HUES6 (cell line): ENCODE data around the gene CYBC1.

ENCODE experiments used
- H3K27ac ChIP-seq: 2 replicates; pipeline ENCODE4 v1.7.0; 2013; ENCODE audit warnings: low read depth, mild to moderate bottlenecking, low read length, inconsistent platforms
- H3K27me3 ChIP-seq: 2 replicates; pipeline ENCODE4 v1.6.1; 2013; ENCODE audit warnings: low read length; ENCODE audit not compliant: control insufficient read depth, insufficient read depth
- H3K36me3 ChIP-seq: 2 replicates; pipeline ENCODE4 v1.6.1; 2013; ENCODE audit warnings: low read length; ENCODE audit not compliant: control insufficient read depth, insufficient read depth
- H3K4me1 ChIP-seq: 2 replicates; pipeline ENCODE4 v1.6.1; 2013; ENCODE audit warnings: low read length; ENCODE audit not compliant: control insufficient read depth, insufficient read depth
- H3K4me3 ChIP-seq: 2 replicates; pipeline ENCODE4 v1.5.1; 2013; ENCODE audit warnings: low read depth, low read length
- H3K9ac ChIP-seq: one replicate; pipeline ENCODE4 v1.6.1; 2013; ENCODE audit warnings: mild to moderate bottlenecking, low read length
- H3K9me3 ChIP-seq: 2 replicates; pipeline ENCODE4 v1.6.1; 2013; ENCODE audit warnings: low read depth, low read length; ENCODE audit not compliant: control insufficient read depth, insufficient read depth

CYBC1 gene

GRCh38 chr17:82450357-82451106, at the start of gene CYBC1:
Gene CYBC1, minus strand, starts transcription at chr17:82450752. Its CDS starts 1,498 bp downstream, at chr17:82449254.
- peaks cover 14% of the 10 kb centered on the region; the same call in 1 of the 2 replicates for H3K36me3 ChIP-seq
- peaks cover 13% of the 10 kb centered on the region for H3K9me3 ChIP-seq
- no peaks in the 10 kb centered on the region for H3K27me3 ChIP-seq
- no peaks in the 10 kb centered on the region for H3K4me1 ChIP-seq
- H3K27ac ChIP-seq: peak within 1 kb of the TSS; percentile 61; the same call in 1 of the 2 replicates
- H3K4me3 ChIP-seq: peak within 1 kb of the TSS; percentile 99
- peak within 1 kb of the TSS; percentile 86 for H3K9ac ChIP-seq

GRCh38 chr17:82497483-82498405, 47.2 kb upstream of the CYBC1 start:
- peaks cover 16% of the 10 kb centered on the region; the same call in 1 of the 2 replicates for H3K4me1 ChIP-seq
- H3K9me3 ChIP-seq: no peaks in the 10 kb centered on the region

GRCh38 chr17:82496529-82497434, 46.2 kb upstream of the CYBC1 start:
- Histone ChIP-seq H3K9me3 (no peaks in the 10 kb centered on the region), H3K27me3 (peaks cover 20% of the 10 kb centered on the region), H3K4me1 (peaks cover 16% of the 10 kb centered on the region; the same call in 1 of the 2 replicates), H3K27ac (no peak overlapping the region), H3K9ac (no peak overlapping the region), H3K4me3 (peak overlapping the region; percentile 63), H3K36me3 (no peaks in the 10 kb centered on the region)

More at GRCh38 chr17:82497483-82498405, 47.2 kb upstream of the CYBC1 start:
- Histone ChIP-seq H3K36me3 (no peaks in the 10 kb centered on the region), H3K27ac (no peak overlapping the region), H3K9ac (peak overlapping the region; percentile 69), H3K27me3 (peaks cover 20% of the 10 kb centered on the region), H3K4me3 (peak overlapping the region; percentile 70)

- H3K4me1 ChIP-seq: peaks cover 16% of the 10 kb centered on the region; the same call in 1 of the 2 replicates
- peak overlapping the region; percentile 63; the same call in 1 of the 2 replicates for H3K4me3 ChIP-seq
- H3K36me3 ChIP-seq: no peaks in the 10 kb centered on the region
- no peak overlapping the region for H3K9ac ChIP-seq
- H3K27me3 ChIP-seq: peaks cover 20% of the 10 kb centered on the region
- H3K9me3 ChIP-seq: no peaks in the 10 kb centered on the region
- H3K27ac ChIP-seq: no peak overlapping the region
These were observed 45.4 kb upstream of the CYBC1 start for GRCh38 chr17:82495844-82496528.

- H3K9ac ChIP-seq: peak overlapping the region; percentile 24
- H3K4me3 ChIP-seq: peak overlapping the region; percentile 50
- 0 out of 2 replicates have a peak, but pooled peaks cover under 1% of the 10 kb centered on the region for H3K36me3 ChIP-seq
- H3K9me3 ChIP-seq: no peaks in the 10 kb centered on the region
- peaks cover 20% of the 10 kb centered on the region for H3K27me3 ChIP-seq
- H3K27ac ChIP-seq: no peak overlapping the region
- H3K4me1 ChIP-seq: peaks cover 16% of the 10 kb centered on the region; the same call in 1 of the 2 replicates
These were observed 43.9 kb upstream of the CYBC1 start for GRCh38 chr17:82494236-82495055.

- no peaks in the 10 kb centered on the region for H3K9me3 ChIP-seq
- peak overlapping the region; percentile 6 for H3K9ac ChIP-seq
- H3K4me1 ChIP-seq: peaks cover 16% of the 10 kb centered on the region; the same call in 1 of the 2 replicates
- H3K36me3 ChIP-seq: peaks cover 12% of the 10 kb centered on the region
- H3K27ac ChIP-seq: no peak overlapping the region
- peaks cover 16% of the 10 kb centered on the region for H3K27me3 ChIP-seq
- H3K4me3 ChIP-seq: no peak overlapping the region
These were observed 42.8 kb upstream of the CYBC1 start for GRCh38 chr17:82493226-82493781.

GRCh38 chr17:82492643-82493225, 42.2 kb upstream of the CYBC1 start:
- Histone ChIP-seq H3K27me3 (peaks cover 11% of the 10 kb centered on the region), H3K36me3 (peaks cover 15% of the 10 kb centered on the region), H3K4me1 (peaks cover 16% of the 10 kb centered on the region; the same call in 1 of the 2 replicates), H3K27ac (no peak overlapping the region), H3K9ac (no peak overlapping the region), H3K9me3 (no peaks in the 10 kb centered on the region), H3K4me3 (no peak overlapping the region)

- Histone ChIP-seq H3K9ac (no peak overlapping the region), H3K36me3 (peaks cover 26% of the 10 kb centered on the region), H3K27me3 (peaks cover 5% of the 10 kb centered on the region; the same call in 1 of the 2 replicates), H3K27ac (no peak overlapping the region), H3K4me1 (peaks cover 16% of the 10 kb centered on the region; the same call in 1 of the 2 replicates), H3K9me3 (no peaks in the 10 kb centered on the region), H3K4me3 (no peak overlapping the region)
These were observed 41.0 kb upstream of the CYBC1 start for GRCh38 chr17:82491533-82491932.

GRCh38 chr17:82491196-82491530, 40.6 kb upstream of the CYBC1 start:
- Histone ChIP-seq H3K9ac (no peak overlapping the region), H3K27me3 (peaks cover 2% of the 10 kb centered on the region; the same call in 1 of the 2 replicates), H3K27ac (no peak overlapping the region), H3K4me3 (no peak overlapping the region), H3K9me3 (no peaks in the 10 kb centered on the region), H3K4me1 (peaks cover 14% of the 10 kb centered on the region; the same call in 1 of the 2 replicates), H3K36me3 (peaks cover 30% of the 10 kb centered on the region)
